A673 (cell line): ENCODE results near the gene GALNT12. TPM values are rescaled to one million over a fixed set of nuclear protein-coding genes. Genes with fewer than 3 reads are reported as not detected.

Experiments
- Bru-seq: library from RNA; stranded (reverse); fragments of 400-500 nt; gene quantifications from one replicate; lab custom pipeline; 2021; lab: Mats Ljungman, UMichigan
- BruChase-seq, 2 experiments: library from RNA; stranded (reverse); fragments of 400-500 nt; gene quantifications; one replicate each; lab custom pipeline; 2021; lab: Mats Ljungman, UMichigan
- BruUV-seq: library from RNA; stranded (reverse); fragments of 400-500 nt; replicated peaks from 2 replicates; lab custom pipeline; 2021; lab: Mats Ljungman, UMichigan
- CTCF ChIA-PET: fragments of 300-600 bp; sonication (Branson Sonifier 250); formaldehyde crosslinking; loops from one replicate; lab custom pipeline; 2022; ENCODE audit warnings: antibody characterized with exemption; lab: Charles Lee
- POLR2A ChIA-PET: fragments of 300-600 bp; sonication (Branson Sonifier 250); formaldehyde crosslinking; loops from one replicate; lab custom pipeline; 2022; ENCODE audit warnings: antibody characterized with exemption; ENCODE audit not compliant: low non-redundant PET; lab: Charles Lee
- DNase-seq: peaks from one replicate; pipeline ENCODE4 v3.0.0-alpha.2; 2015; ENCODE audit warnings: low spot score
- H3K27ac ChIP-seq: fragments of 200-600 bp; sonication (generic); 2 replicates; pipeline ENCODE4 v1.5.1; 2016; ENCODE audit warnings: mixed run types, low read depth, mild to moderate bottlenecking, mixed read lengths, antibody characterized with exemption, low read length; ENCODE audit not compliant: poor library complexity, severe bottlenecking
- H3K27me3 ChIP-seq: fragments of 200-600 bp; sonication (generic); replicated peaks from 2 replicates; pipeline ENCODE4 v1.6.1; 2017; ENCODE audit warnings: mixed run types, low read depth, mild to moderate bottlenecking, mixed read lengths, antibody characterized with exemption, low read length; ENCODE audit not compliant: insufficient read depth, poor library complexity
- H3K36me3 ChIP-seq: fragments of 200-600 bp; sonication (generic); 2 replicates; pipeline ENCODE4 v1.6.1; 2016; ENCODE audit warnings: mixed run types, mild to moderate bottlenecking, mixed read lengths, antibody characterized with exemption, low read length; ENCODE audit not compliant: insufficient read depth, poor library complexity, severe bottlenecking
- H3K4me1 ChIP-seq: fragments of 200-600 bp; sonication (generic); 2 replicates; pipeline ENCODE4 v1.6.1; 2017; ENCODE audit warnings: mixed run types, mild to moderate bottlenecking, mixed read lengths, antibody characterized with exemption, low read length; ENCODE audit not compliant: insufficient read depth, poor library complexity, severe bottlenecking
- H3K4me3 ChIP-seq: fragments of 200-600 bp; sonication (generic); 2 replicates; pipeline ENCODE4 v1.5.1; 2016; ENCODE audit warnings: low read depth, mixed run types, mild to moderate bottlenecking, mixed read lengths, low read length; ENCODE audit not compliant: poor library complexity, severe bottlenecking
- H3K9me3 ChIP-seq: fragments of 200-600 bp; sonication (generic); 2 replicates; pipeline ENCODE4 v1.6.1; 2016; ENCODE audit warnings: mixed run types, low read depth, mild to moderate bottlenecking, mixed read lengths, antibody characterized with exemption, low read length; ENCODE audit not compliant: poor library complexity, severe bottlenecking
- CTCF ChIP-seq: fragments of 300-800, 200-600 bp; sonication (generic); conservative IDR thresholded peaks from 2 replicates; pipeline ENCODE4 v1.5.1; 2017; ENCODE audit warnings: low read depth, mild to moderate bottlenecking, antibody characterized with exemption, low read length, moderate library complexity, mixed read lengths
- EZH2 ChIP-seq: fragments of 200-600 bp; sonication (generic); IDR thresholded peaks from 2 replicates; pipeline ENCODE4 v1.6.1; 2017; ENCODE audit warnings: borderline replicate concordance, low read depth, mild to moderate bottlenecking, mixed read lengths, antibody characterized with exemption, low read length; ENCODE audit not compliant: poor library complexity, severe bottlenecking
- intact Hi-C: fragments of 100-400 bp; cut with micrococcal nuclease; formaldehyde crosslinking; loops from one replicate; pipeline ENCODE4 v1.10.0; 2022; ENCODE audit not compliant: unreplicated experiment
- long read RNA-seq: library from polyadenylated mRNA; stranded (forward); transcript quantifications from one replicate; pipeline ENCODE4 v2.0.0, GENCODE V29; 2022
- total RNA-seq: library from RNA; stranded (reverse); gene quantifications from 2 replicates; pipeline ENCODE4 v1.2.3, GENCODE V29; 2021

The GALNT12 gene
- total RNA-seq (0.54 and 1.0 TPM in 2 replicates), Bru-seq, nascent RNA (percentile 21 among the genes with signal in this experiment), BruChase-seq, experiment 1, labeled RNA remaining after a 2-hour chase (percentile 12 among the genes with signal in this experiment), BruChase-seq, experiment 2, labeled RNA remaining after a 6-hour chase (percentile 22 among the genes with signal in this experiment)
- long read RNA-seq, partial matches to known transcripts, result 0 of 1 reads
- long read RNA-seq, other reads (novel, unspliced or antisense), result 0 of 1 reads

DNA sequence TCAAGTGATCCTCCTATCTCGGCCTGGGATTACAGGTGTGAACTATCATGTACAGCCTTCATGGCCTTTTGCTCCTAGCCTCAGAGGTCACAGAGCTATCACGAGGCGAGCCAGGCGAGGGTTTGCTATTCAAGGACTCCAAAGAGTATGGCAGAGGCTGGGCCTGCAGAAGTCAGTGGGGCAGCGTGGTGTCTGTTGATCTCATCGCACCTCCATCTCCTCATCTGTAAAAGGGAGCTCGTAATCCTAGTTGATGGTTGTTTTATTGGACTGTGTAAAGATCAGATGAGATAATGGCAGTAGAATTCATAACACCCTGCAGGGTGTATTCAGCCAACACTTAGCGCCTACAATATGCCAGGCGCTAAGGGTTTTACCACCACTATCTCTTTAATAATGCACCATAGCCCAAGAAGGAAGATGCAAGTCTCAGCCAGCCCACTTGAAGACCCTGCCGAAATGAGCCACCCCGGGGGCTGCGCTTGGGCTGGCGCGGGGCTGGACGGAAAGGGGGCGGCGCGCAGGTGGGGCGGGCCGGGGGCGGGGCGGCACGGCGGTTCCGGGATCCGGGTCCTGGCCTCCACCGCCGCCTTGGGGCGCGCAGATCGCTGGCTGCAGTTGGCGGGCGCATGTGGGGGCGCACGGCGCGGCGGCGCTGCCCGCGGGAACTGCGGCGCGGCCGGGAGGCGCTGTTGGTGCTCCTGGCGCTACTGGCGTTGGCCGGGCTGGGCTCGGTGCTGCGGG is at the start of gene GALNT12:
Gene GALNT12 (plus strand): TSS at position 601 of the 744 bp plus-strand sequence. CDS start 29 bp downstream, at position 630.
- H3K4me1 ChIP-seq, result no peaks in the 10 kb centered on the region
- DNase-seq, result peak; percentile 23
- ChIA-PET CTCF (no interaction called here), POLR2A (interaction anchor here (0.6 kb wide), 1 partner anchor 41 kb away, joined by 3 read pairs; no protein-coding TSS in a partner anchor)
- no peak for TF ChIP-seq CTCF
- no peak for TF ChIP-seq EZH2
- H3K9me3 ChIP-seq, result no peaks in the 10 kb centered on the region
- BruUV-seq, result no TSS peak
- H3K27me3 ChIP-seq, result peaks cover 39% of the 10 kb centered on the region
- no peak within 1 kb of the TSS for H3K27ac ChIP-seq
- H3K4me3 ChIP-seq, result peak within 1 kb of the TSS; percentile 41
- H3K36me3 ChIP-seq, result no peaks in the 10 kb centered on the region
- intact Hi-C loops, result no loop called here

GRCh38 chr9:98760231-98760630 is 47.2 kb upstream of the GALNT12 start:
- DNase-seq, result no peak
- Histone ChIP-seq H3K4me1 (no peaks in the 10 kb centered on the region), H3K27ac (no peak overlapping the region), H3K27me3 (no peaks in the 10 kb centered on the region), H3K36me3 (no peaks in the 10 kb centered on the region), H3K4me3 (no peak overlapping the region), H3K9me3 (peaks cover 4% of the 10 kb centered on the region)
- TF ChIP-seq CTCF, result no peak
- TF ChIP-seq EZH2, result no peak
- POLR2A ChIA-PET, result no interaction called here
- intact Hi-C loops, result no loop called here
- BruUV-seq, result no TSS peak
- CTCF ChIA-PET, result no interaction called here

DNA sequence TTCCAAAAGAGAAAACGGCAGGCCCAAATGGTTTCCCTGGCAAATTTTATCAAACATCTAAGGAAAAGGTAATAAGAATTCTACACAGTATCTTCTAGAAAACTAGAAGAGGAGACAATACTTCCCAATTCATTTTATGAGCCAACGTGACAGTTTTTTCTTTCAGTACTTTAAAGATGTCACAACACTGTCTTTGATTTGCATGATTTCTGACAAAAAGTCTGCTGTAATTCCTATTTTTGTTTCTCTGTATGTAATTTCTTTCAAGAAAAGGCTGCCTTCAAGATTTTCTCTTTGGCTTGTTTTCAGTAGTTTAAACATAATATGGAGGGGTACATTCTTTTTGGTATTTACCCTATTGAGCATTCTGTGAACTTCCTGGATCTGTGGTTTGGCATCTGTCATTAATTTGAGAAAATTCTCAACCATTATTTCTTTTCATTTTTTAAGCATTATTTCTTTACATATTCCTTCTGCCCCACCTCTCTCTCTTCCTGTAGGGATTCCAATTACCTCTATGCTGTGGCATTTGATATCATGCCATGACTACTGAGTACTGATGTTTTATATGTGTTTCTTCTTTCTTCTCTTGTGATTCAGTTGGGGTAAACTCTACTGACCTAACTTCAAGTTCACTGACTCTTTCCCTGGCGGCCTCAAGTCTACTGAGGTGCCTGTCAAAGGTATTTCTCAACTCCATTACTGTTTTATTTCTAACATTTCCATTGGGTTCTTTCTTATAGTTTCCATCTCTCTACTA is 43.3 kb upstream of the GALNT12 start:
- Histone ChIP-seq H3K36me3 (no peaks in the 10 kb centered on the region), H3K27ac (no peak overlapping the region), H3K4me3 (no peak overlapping the region), H3K9me3 (no peaks in the 10 kb centered on the region), H3K4me1 (no peaks in the 10 kb centered on the region), H3K27me3 (no peaks in the 10 kb centered on the region)
- TF ChIP-seq EZH2 (no peak), CTCF (no peak)
- intact Hi-C loops, result no loop called here
- ChIA-PET CTCF (no interaction called here), POLR2A (no interaction called here)
- DNase-seq, result no peak
- no TSS peak for BruUV-seq
